Ishikawa (cell line): ENCODE results near the gene MAD1L1.

Experiments
- CEBPB ChIP-seq: IDR thresholded peaks from 2 replicates; pipeline ENCODE4 v1.6.1; 2012
- CREB1 ChIP-seq: IDR thresholded peaks from 2 replicates; pipeline ENCODE4 v1.6.1; 2012; ENCODE audit warnings: low read depth
- EP300 ChIP-seq: IDR thresholded peaks from 2 replicates; pipeline ENCODE4 v1.6.1; 2012; ENCODE audit warnings: borderline replicate concordance
- FOXM1 ChIP-seq: IDR thresholded peaks from 2 replicates; pipeline ENCODE4 v1.6.1; 2012; ENCODE audit warnings: low read depth, borderline replicate concordance
- MAX ChIP-seq: IDR thresholded peaks from 2 replicates; pipeline ENCODE4 v1.6.1; 2012
- RAD21 ChIP-seq: IDR thresholded peaks from 2 replicates; pipeline ENCODE4 v1.6.1; 2012; ENCODE audit warnings: low read depth
- REST ChIP-seq: IDR thresholded peaks from 2 replicates; pipeline ENCODE4 v1.6.1; 2012; ENCODE audit warnings: low read depth, mild to moderate bottlenecking
- TAF1 ChIP-seq: IDR thresholded peaks from 2 replicates; pipeline ENCODE4 v1.6.1; 2012; ENCODE audit warnings: low read depth, mild to moderate bottlenecking
- TCF12 ChIP-seq: IDR thresholded peaks from 2 replicates; pipeline ENCODE4 v1.6.1; 2012; ENCODE audit warnings: low read depth
- TEAD4 ChIP-seq: IDR thresholded peaks from 2 replicates; pipeline ENCODE4 v1.6.1; 2012
- YY1 ChIP-seq: IDR thresholded peaks from 2 replicates; pipeline ENCODE4 v1.6.1; 2012; ENCODE audit warnings: low read depth
- ZBTB7A ChIP-seq: IDR thresholded peaks from 2 replicates; pipeline ENCODE4 v1.6.1; 2012; ENCODE audit warnings: low read depth
- TF ChIP-seq, protein P1 (sequence below): IDR thresholded peaks from 2 replicates; pipeline ENCODE4 v1.6.1; 2012

DNA sequence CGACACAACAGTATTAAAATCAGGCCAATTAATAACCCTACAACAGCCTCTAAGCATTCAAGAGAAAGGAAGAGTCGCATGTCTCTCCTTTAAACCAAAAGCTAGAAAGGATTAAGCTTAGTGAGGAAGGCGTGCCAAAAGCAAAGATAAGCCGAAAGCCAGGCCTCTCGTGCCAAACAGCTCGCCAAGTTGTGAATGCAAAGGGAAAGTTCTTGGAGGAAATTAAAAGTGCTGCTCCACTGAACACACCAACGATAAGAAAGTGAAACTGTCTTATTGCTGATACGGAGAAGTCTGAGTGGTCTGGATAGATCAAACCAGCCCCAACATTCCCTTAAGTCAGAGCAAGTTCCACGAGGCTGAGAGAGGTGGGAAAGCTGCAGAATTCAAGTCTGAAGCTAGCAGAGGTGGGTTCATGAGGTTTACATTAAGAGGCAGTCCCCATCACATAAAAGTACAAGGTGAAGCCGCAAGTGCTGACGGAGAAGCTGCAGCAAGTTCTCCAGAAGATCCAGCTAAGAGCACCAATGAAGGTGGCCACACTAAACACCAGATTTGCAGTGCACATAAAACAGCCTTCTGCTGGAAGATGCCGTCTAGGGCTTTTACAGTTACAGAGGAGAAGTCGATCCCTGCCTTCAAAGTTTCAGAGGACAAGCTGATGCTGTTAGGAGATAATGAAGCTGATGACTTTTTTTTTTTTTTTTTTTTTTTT is 194.8 kb downstream of the MAD1L1 start:
- TF ChIP-seq RAD21 (no peak), REST (no peak), CEBPB (no peak), YY1 (no peak), TAF1 (no peak), CREB1 (no peak), FOXM1 (no peak), EP300 (no peak), TCF12 (no peak), MAX (no peak), TEAD4 (no peak), ZBTB7A (no peak)
- TF ChIP-seq, protein P1, sequence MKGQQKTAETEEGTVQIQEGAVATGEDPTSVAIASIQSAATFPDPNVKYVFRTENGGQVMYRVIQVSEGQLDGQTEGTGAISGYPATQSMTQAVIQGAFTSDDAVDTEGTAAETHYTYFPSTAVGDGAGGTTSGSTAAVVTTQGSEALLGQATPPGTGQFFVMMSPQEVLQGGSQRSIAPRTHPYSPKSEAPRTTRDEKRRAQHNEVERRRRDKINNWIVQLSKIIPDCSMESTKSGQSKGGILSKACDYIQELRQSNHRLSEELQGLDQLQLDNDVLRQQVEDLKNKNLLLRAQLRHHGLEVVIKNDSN = no peak
